PC-9 (cell line): ENCODE measurements around the gene SLC6A5. TPM values are rescaled to one million over a fixed set of nuclear protein-coding genes. Genes with fewer than 3 reads are reported as not detected.

Experiments used
- BruUV-seq: library from RNA; stranded (reverse); fragments of 400-500 nt; replicated peaks from 2 replicates; lab custom pipeline; 2021; lab: Mats Ljungman, UMichigan
- CTCF ChIA-PET: fragments of 300-600 bp; sonication (Branson Sonifier 250); formaldehyde crosslinking; loops from one replicate; lab custom pipeline; 2022; ENCODE audit warnings: antibody characterized with exemption; lab: Charles Lee
- POLR2A ChIA-PET: fragments of 300-600 bp; sonication (Branson Sonifier 250); formaldehyde crosslinking; loops from one replicate; lab custom pipeline; 2022; ENCODE audit warnings: antibody characterized with exemption; ENCODE audit not compliant: unreplicated experiment; lab: Charles Lee
- DNase-seq, 2 experiments: peaks; one replicate each; pipeline versions ENCODE4 v3.0.0 to v3.0.0-alpha.2; 2015 to 2022; ENCODE audit warnings: mixed read lengths in 1 of 2
- H2AFZ ChIP-seq: fragments of 200-600 bp; sonication (generic); 2 replicates; pipeline ENCODE4 v1.8.1; 2017; ENCODE audit warnings: antibody characterized with exemption
- H3F3A ChIP-seq: fragments of 200-600 bp; sonication (generic); 2 replicates; pipeline ENCODE4 v1.8.1; 2017; ENCODE audit warnings: antibody characterized with exemption, mild to moderate bottlenecking, low read depth; ENCODE audit not compliant: insufficient read depth
- H3K27ac ChIP-seq: fragments of 200-600 bp; sonication (generic); 2 replicates; pipeline ENCODE4 v1.6.1; 2016; ENCODE audit warnings: mixed run types
- H3K27me3 ChIP-seq: fragments of 200-600 bp; sonication (generic); 2 replicates; pipeline ENCODE4 v1.6.1; 2016; ENCODE audit warnings: low read depth, mixed run types; ENCODE audit not compliant: insufficient read depth
- H3K36me3 ChIP-seq: fragments of 200-600 bp; sonication (generic); 2 replicates; pipeline ENCODE4 v1.6.1; 2016; ENCODE audit warnings: low read depth, mixed run types
- H3K4me1 ChIP-seq: fragments of 200-600 bp; sonication (generic); replicated peaks from 2 replicates; pipeline ENCODE4 v1.6.1; 2016; ENCODE audit warnings: mixed run types; ENCODE audit not compliant: insufficient read depth
- H3K4me2 ChIP-seq: fragments of 200-600 bp; sonication (generic); 2 replicates; pipeline ENCODE4 v1.6.1; 2017; ENCODE audit warnings: mixed run types
- H3K4me3 ChIP-seq: fragments of 200-600 bp; sonication (generic); 2 replicates; pipeline ENCODE4 v1.6.1; 2016; ENCODE audit warnings: mixed run types
- H3K79me2 ChIP-seq: fragments of 200-600 bp; sonication (generic); 2 replicates; pipeline ENCODE4 v1.6.1; 2017; ENCODE audit warnings: low read depth, mixed run types
- H3K9me2 ChIP-seq: fragments of 200-600 bp; sonication (generic); 2 replicates; pipeline ENCODE4 v1.8.1; 2017; ENCODE audit warnings: mild to moderate bottlenecking; ENCODE audit not compliant: insufficient read depth
- H3K9me3 ChIP-seq: fragments of 200-600 bp; sonication (generic); 2 replicates; pipeline ENCODE4 v1.8.1; 2016; ENCODE audit warnings: low read depth; ENCODE audit not compliant: insufficient read depth
- H4K20me1 ChIP-seq: fragments of 200-600 bp; sonication (generic); 2 replicates; pipeline ENCODE4 v1.8.1; 2017; ENCODE audit not compliant: insufficient read depth
- EZH2 ChIP-seq: fragments of 200-600 bp; sonication (generic); IDR thresholded peaks from 2 replicates; pipeline ENCODE4 v1.8.0; 2017; ENCODE audit warnings: antibody characterized with exemption, low read depth
- intact Hi-C: fragments of 100-400 bp; cut with micrococcal nuclease; formaldehyde crosslinking; loops from one replicate; pipeline ENCODE4 v1.10.0; 2022; ENCODE audit not compliant: unreplicated experiment
- total RNA-seq: library from RNA; stranded (reverse); gene quantifications from 2 replicates; pipeline ENCODE4 v1.2.3, GENCODE V29; 2021
- TF ChIP-seq, protein P1 (sequence below): fragments of 200-600 bp; sonication (generic); conservative IDR thresholded peaks from 2 replicates; pipeline ENCODE4 v1.6.1; 2017; ENCODE audit warnings: mixed run types, antibody characterized with exemption, mild to moderate bottlenecking, moderate library complexity

SLC6A5 gene
- total RNA-seq, 1 experiment from 2014 or later, result not detected

DNA sequence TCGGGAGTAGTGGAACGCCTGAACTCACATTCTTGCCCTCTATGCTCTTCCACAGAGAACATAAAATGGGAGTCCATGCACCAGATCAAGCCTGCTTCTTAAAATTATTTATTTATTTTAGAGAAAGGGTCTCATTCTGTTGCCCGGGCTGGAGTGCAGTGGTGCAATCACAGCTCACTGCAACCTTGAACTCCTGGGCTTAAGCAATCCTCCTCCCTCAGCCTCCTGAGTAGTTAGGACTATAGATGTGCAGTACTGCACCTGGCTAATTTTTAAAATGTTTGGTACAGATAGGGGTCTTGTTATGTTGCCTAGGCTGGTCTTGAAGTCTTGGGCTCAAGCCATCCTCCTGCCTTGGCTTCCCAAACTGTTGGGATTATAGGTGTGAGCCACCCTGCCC is 13.0 kb downstream of the SLC6A5 start:
- no peak overlapping the region for H3K4me3 ChIP-seq
- H3K4me1 ChIP-seq, result no peaks in the 10 kb centered on the region
- POLR2A ChIA-PET, result no interaction called here
- H3F3A ChIP-seq, result no peaks in the 10 kb centered on the region
- H2AFZ ChIP-seq, result no peak overlapping the region
- H3K36me3 ChIP-seq, result no peaks in the 10 kb centered on the region
- H3K4me2 ChIP-seq, result no peak overlapping the region
- H3K79me2 ChIP-seq, result no peaks in the 10 kb centered on the region
- H3K9me3 ChIP-seq, result no peaks in the 10 kb centered on the region
- DNase-seq, result no peak
- BruUV-seq, result no TSS peak
- H3K9me2 ChIP-seq, result no peaks in the 10 kb centered on the region
- intact Hi-C loops, result no loop called here
- no peak overlapping the region for H3K27ac ChIP-seq
- H4K20me1 ChIP-seq, result no peaks in the 10 kb centered on the region
- TF ChIP-seq, protein P1, sequence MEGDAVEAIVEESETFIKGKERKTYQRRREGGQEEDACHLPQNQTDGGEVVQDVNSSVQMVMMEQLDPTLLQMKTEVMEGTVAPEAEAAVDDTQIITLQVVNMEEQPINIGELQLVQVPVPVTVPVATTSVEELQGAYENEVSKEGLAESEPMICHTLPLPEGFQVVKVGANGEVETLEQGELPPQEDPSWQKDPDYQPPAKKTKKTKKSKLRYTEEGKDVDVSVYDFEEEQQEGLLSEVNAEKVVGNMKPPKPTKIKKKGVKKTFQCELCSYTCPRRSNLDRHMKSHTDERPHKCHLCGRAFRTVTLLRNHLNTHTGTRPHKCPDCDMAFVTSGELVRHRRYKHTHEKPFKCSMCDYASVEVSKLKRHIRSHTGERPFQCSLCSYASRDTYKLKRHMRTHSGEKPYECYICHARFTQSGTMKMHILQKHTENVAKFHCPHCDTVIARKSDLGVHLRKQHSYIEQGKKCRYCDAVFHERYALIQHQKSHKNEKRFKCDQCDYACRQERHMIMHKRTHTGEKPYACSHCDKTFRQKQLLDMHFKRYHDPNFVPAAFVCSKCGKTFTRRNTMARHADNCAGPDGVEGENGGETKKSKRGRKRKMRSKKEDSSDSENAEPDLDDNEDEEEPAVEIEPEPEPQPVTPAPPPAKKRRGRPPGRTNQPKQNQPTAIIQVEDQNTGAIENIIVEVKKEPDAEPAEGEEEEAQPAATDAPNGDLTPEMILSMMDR, result no peak
- TF ChIP-seq EZH2, result no peak
- CTCF ChIA-PET, result no interaction called here
- H3K27me3 ChIP-seq, result peaks cover 51% of the 10 kb centered on the region

DNA sequence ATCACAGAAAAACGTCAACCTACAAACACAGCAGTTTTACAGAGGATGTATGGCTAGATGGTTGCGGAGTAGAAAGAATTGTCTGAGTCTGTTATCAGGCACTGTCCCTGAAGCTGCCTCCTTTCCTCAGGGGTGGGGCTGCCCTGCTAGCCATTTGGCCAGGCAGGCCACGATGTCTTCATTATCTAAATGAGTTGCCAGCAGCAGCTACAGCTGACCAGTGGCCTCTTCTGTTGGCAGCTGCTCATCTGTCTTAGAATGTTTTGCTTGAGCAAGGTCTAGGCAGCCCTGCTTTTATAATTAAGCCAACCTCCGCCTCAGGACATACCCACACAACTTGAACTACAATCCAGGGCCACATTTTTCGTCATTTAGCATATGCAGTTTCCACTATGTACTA is 17.5 kb downstream of the SLC6A5 start:
- Histone ChIP-seq H3K9me3 (no peaks in the 10 kb centered on the region), H3K27ac (no peak overlapping the region), H3K4me1 (no peaks in the 10 kb centered on the region), H3K4me2 (no peak overlapping the region), H3K36me3 (no peaks in the 10 kb centered on the region), H3K79me2 (no peaks in the 10 kb centered on the region), H3K4me3 (no peak overlapping the region), H3K27me3 (peaks cover 54% of the 10 kb centered on the region), H2AFZ (no peak overlapping the region), H4K20me1 (no peaks in the 10 kb centered on the region), H3F3A (no peaks in the 10 kb centered on the region), H3K9me2 (no peaks in the 10 kb centered on the region)
- BruUV-seq, result no TSS peak
- ChIA-PET POLR2A (no interaction called here), CTCF (no interaction called here)
- intact Hi-C loops, result no loop called here
- no peak for TF ChIP-seq EZH2
- TF ChIP-seq, protein P1, result no peak
- DNase-seq, result no peak

DNA sequence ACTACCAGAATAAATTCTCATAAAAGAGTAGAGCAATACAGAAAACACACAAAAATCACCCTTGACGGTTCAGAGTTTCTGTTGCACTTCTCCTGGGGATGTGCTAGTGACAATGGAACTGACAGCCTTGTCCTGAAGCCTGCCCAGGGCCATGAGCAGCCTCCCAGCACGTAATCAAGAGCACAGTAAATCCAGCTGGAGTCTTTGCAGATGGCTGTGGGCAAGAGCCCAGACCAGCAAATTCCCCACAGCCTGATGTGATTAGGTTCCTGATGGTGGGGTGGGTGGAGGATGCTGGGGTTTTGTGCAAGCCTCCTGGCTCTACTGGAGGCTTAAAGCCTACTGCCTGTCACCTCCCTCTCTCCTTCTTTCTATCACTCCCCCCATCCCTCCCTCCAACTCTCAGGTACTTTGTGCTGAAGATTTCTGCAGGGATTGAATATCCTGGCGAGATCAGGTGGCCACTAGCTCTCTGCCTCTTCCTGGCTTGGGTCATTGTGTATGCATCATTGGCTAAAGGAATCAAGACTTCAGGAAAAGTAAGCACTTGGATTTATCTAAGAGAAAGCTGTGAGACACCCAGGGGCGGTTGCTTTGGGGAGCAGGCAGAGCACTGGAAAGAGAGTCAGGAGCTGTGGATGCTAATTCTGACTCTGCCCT is 18.1 kb downstream of the SLC6A5 start:
- Histone ChIP-seq H3K4me2 (no peak overlapping the region), H3K4me3 (no peak overlapping the region), H3K27me3 (peaks cover 60% of the 10 kb centered on the region), H2AFZ (no peak overlapping the region), H3K9me3 (no peaks in the 10 kb centered on the region), H4K20me1 (no peaks in the 10 kb centered on the region), H3K4me1 (no peaks in the 10 kb centered on the region), H3F3A (no peaks in the 10 kb centered on the region), H3K36me3 (no peaks in the 10 kb centered on the region), H3K9me2 (no peaks in the 10 kb centered on the region), H3K27ac (no peak overlapping the region), H3K79me2 (no peaks in the 10 kb centered on the region)
- intact Hi-C loops, result no loop called here
- DNase-seq, result no peak
- ChIA-PET POLR2A (no interaction called here), CTCF (no interaction called here)
- TF ChIP-seq, protein P1, result no peak
- TF ChIP-seq EZH2, result no peak
- BruUV-seq, result no TSS peak
